GM21576 (cell line): Measurements from ENCODE around the gene LGR6.

ENCODE experiments used
- ATAC-seq: cut with Tn5 transposase; IDR thresholded peaks from one replicate; pipeline ENCODE4 v1.9.1; 2021; ENCODE audit warnings: mild to moderate bottlenecking, moderate library complexity; ENCODE audit not compliant: unreplicated experiment

LGR6 gene

GRCh38 chr1:202197653-202198365 lies 4.2 kb downstream of the LGR6 start:
- ATAC-seq: no peak

GRCh38 chr1:202198366-202198724 lies 4.7 kb downstream of the LGR6 start:
- ATAC-seq: no peak

DNA sequence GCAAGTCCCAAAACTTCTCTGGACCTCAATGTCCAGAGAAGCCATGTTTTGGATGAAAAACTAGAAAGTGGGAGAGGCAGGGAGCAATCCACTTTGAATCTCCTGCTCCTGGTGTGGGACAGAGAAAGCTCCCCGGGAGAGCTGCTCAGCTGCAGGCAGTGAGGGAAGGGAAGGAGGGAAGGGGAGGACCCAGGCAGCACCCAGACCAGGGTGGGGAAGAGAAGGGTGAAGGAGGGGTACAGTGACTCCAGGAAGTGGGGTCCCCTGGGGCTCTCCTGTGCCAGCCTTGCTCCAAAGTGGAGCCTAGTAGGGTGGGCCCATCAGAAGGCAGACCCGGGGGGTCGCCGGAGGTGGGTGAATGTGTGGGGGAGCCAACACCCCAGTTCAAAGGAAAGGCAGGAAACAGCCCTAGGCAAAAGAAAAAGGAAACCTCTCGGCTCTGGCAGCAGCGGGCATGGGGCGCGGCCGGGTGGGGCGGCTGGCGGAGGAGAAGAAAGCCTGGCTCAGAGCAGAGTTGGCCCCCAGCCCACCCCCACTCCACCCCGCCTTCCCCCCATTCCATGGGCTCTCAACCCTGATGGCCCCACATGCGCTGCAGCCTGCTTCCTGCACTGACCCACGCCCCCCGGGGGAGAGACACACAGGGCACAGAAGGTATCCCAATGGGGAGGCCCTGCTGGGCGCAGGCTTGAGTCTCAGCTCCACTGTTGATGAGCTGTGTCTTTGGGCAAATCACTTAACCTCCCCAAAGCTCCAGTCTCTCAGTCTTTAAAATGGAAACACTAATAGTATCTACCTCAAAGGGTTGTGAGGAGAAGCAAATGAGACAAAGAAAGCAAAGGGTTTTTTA lies 5.7 kb downstream of the LGR6 start:
- no peak for ATAC-seq

DNA sequence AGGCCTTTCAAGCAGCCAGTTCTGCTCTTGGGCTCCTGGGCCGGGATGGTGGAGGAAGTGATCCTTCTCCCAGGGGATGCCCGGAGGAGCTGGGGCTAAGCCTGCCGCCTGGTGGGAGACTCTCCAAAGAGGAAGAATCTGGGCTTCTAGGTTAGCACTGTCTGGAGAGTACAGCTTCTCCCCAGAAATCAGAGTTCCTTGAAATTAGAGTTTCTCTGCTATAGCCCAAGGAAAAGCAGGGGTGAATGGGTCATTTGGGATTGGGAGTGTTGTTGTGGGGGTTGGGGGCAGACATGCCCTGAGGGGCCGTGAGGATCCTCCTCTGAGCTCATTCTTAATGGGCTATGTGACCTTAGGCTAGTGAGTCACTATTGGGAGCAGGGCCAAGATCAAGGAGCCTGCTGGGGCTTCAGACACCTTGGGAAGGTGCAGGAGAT lies 6.5 kb downstream of the LGR6 start:
- no peak for ATAC-seq

DNA sequence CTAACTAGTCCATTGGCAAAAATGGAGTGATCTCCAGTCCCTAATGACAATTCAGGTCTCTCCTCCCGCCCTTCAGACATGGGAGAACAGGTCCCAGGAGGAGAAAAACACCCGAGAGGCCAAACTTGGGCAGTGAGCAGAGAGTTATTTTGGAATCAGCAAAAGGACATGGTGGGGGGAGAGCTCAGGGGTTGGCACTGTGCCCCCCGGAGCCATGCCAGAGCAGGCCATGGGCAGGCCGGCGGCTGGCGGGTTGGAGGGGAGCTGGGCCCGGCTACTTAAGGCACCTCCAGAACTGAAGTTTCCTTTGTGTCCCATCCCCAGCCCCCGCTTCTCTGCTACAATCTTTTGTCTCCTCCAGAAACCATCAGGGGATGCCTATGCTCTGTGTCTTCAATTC lies 7.1 kb downstream of the LGR6 start:
- no peak for ATAC-seq

DNA sequence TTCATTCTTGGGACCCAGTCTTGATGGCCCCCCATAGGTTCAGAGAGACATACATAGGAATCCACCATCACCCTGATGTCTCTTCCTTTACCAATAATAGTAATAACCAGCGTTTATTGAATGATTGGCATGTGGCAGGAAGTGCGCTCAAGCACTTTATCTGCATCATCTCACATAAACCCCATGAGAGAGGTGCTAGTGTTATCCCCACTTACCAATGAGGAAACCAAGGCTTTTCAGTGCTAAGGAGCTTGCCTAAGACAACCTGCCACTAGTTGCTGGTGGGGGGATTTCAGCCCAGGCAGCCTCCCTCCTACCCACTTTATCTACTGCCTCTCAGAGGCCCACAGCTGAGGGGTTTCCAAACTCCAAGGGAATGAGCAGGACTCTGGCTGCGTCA lies 7.7 kb downstream of the LGR6 start:
- ATAC-seq: no peak

GRCh38 chr1:202201971-202202370 lies 8.4 kb downstream of the LGR6 start:
- ATAC-seq: no peak

- ATAC-seq: no peak
Measured at GRCh38 chr1:202202500-202203168, 9.0 kb downstream of the LGR6 start.

GRCh38 chr1:202203238-202204039 lies 9.8 kb downstream of the LGR6 start:
- ATAC-seq: no peak

DNA sequence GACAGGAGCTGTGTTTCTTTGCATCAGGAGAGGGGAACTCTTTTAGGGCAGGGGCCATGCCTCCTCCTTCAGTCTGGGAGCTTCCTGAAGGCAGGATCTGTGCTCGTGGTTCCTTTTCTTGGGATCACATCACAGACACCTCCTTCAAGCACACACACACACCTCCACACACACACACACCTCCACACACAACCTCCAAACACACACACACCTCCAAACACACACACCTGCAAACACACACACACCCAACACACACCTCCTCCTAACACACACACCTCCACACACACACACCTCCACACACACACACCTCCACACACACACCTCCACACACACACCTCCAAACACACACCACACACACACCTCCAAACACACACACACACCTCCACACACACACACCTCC lies 10.5 kb downstream of the LGR6 start:
- no peak for ATAC-seq

DNA sequence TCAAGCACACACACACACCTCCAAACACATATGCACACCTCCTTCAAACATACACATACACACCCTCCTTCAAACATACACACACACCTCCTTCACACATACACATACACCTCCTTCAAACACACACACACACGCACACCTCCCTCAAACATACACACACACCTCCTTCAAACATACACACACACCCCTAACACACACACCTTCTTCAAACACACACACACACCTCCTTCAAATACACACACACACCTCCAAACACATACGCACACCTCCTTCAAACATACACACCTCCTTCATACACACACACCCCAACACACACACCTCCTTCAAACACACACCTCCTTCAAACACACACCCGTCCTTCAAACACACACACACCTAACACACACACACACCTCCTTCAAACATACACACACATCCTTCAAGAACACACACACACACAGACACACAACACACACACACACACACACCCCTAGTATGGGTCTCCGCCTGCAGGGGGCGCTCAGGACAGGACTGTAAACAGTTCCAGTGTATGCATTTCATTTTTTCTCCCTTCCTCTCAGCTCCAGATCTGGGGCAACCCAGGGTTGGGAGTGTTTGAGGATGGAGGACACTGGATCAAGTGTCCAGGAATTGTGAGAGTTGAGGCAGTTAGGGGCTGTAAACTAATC lies 12.1 kb downstream of the LGR6 start:
- no peak for ATAC-seq

DNA sequence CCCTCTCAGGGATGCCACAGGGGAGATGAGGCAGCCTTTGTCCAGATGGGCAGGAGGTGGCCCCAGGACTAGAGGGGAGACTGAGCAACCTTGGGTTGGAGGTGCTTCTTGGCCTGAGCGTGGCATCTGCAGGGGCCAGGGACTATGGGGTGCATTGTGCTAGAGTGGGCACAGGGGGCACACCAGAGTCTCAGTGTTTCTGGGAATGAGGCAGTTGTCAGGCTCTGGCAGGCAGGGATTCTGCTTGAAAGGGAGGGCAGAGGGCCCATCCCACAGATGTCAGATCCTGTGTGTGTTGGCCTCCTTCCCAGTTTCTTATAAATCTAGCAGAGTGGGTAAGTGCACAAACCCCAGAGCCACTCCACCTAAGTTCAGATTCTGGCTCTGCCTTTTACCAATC lies 13.7 kb downstream of the LGR6 start:
- ATAC-seq: no peak

- no peak for ATAC-seq
Measured at GRCh38 chr1:202208351-202208857, 14.8 kb downstream of the LGR6 start.

DNA sequence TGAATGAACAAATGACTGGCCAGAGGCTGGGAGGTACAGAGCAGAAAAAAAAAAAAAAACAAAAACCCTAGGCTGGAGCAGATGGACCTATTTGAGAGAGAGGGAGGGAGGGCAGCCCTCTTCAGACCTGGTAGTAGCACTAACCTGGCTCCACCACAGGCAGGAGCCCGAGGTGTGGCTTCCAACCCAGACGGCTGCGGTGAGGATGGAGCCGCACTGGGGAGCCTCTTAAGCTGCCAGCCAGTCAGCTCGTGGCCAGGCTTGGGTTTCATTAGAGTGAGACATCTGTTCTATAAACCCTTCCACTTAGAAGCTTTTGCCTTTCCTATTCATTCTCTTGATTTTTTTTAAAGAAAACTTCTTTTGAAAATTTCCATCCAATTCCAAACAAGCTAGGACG lies 16.8 kb downstream of the LGR6 start:
- no peak for ATAC-seq

GRCh38 chr1:202210969-202211368 lies 17.4 kb downstream of the LGR6 start:
- ATAC-seq: no peak

DNA sequence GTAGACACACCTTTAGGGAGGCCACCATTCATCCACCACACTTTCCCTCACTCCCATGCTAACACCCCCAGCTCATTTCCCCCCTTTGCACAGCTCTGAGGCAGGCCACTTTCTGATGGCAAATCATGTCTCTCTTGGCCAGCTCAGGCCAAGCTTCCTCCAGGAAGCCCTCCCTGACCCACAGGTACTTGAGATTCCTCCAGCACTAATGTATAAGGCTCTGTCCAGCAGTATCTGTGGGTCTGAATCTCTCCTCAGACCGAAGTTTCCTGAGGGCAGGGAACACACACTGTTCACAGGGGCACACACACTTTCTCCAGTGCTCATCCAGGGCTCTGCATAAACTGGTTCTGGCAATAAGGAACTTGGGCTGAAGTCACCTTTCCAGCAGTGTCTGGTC lies 19.2 kb downstream of the LGR6 start:
- ATAC-seq: no peak

GRCh38 chr1:202213361-202214088 lies 19.9 kb downstream of the LGR6 start:
- no peak for ATAC-seq

- ATAC-seq: no peak
Measured at GRCh38 chr1:202214089-202214843, 20.7 kb downstream of the LGR6 start.
